GM23338 (cell line): ENCODE results near the gene FBXO47. TPM values are rescaled to one million over a fixed set of nuclear protein-coding genes. Genes with fewer than 3 reads are reported as not detected.

Source experiments
- ATAC-seq: fragments of 200-7000 bp; cut with Tn5 transposase; 3 replicates; pipeline ENCODE4 v1.9.1; 2020
- DNase-seq: peaks from one replicate; pipeline ENCODE4 v3.0.0-alpha.2; 2015; ENCODE audit warnings: low spot score
- H2AFZ ChIP-seq: fragments of 200-600 bp; sonication (generic); 2 replicates; pipeline ENCODE4 v1.8.0; 2016; ENCODE audit warnings: antibody characterized with exemption, mild to moderate bottlenecking, moderate library complexity
- H3F3A ChIP-seq: fragments of 200-600 bp; sonication (generic); replicated peaks from 2 replicates; pipeline ENCODE4 v1.8.0; 2017; ENCODE audit warnings: antibody characterized with exemption, mixed run types, low read depth
- H3K27ac ChIP-seq: fragments of 200-600 bp; sonication (generic); 2 replicates; pipeline ENCODE4 v1.6.1; 2016; ENCODE audit warnings: low read depth
- H3K27me3 ChIP-seq: fragments of 200-600 bp; sonication (generic); 2 replicates; pipeline ENCODE4 v1.8.0; 2016; ENCODE audit warnings: mild to moderate bottlenecking, mixed run types, moderate library complexity; ENCODE audit not compliant: insufficient read depth
- H3K36me3 ChIP-seq: fragments of 200-600 bp; sonication (generic); 2 replicates; pipeline ENCODE4 v1.8.0; 2016; ENCODE audit warnings: mild to moderate bottlenecking; ENCODE audit not compliant: insufficient read depth
- H3K4me1 ChIP-seq: fragments of 200-600 bp; sonication (generic); 2 replicates; pipeline ENCODE4 v1.8.0; 2016; ENCODE audit warnings: mild to moderate bottlenecking, moderate library complexity; ENCODE audit not compliant: insufficient read depth
- H3K4me2 ChIP-seq: fragments of 200-600 bp; sonication (generic); 2 replicates; pipeline ENCODE4 v1.7.1; 2017; ENCODE audit warnings: mixed run types
- H3K4me3 ChIP-seq: fragments of 200-600 bp; sonication (generic); 2 replicates; pipeline ENCODE4 v1.6.1; 2016; ENCODE audit warnings: mixed run types
- H3K79me2 ChIP-seq: fragments of 200-600 bp; sonication (generic); replicated peaks from 2 replicates; pipeline ENCODE4 v1.8.0; 2017; ENCODE audit warnings: mild to moderate bottlenecking; ENCODE audit not compliant: insufficient read depth
- H3K9me2 ChIP-seq: fragments of 200-600 bp; sonication (generic); 2 replicates; pipeline ENCODE4 v1.8.0; 2017; ENCODE audit not compliant: insufficient read depth
- H4K20me1 ChIP-seq: fragments of 200-600 bp; sonication (generic); replicated peaks from 2 replicates; pipeline ENCODE4 v1.8.0; 2017; ENCODE audit warnings: mild to moderate bottlenecking; ENCODE audit not compliant: insufficient read depth
- H3K27ac Mint-ChIP-seq: 2 replicates; pipeline ENCODE4 v1.8.0; 2020; ENCODE audit warnings: inconsistent platforms, mild to moderate bottlenecking, moderate library complexity, mixed read lengths
- H3K27me3 Mint-ChIP-seq: 3 replicates; pipeline ENCODE4 v1.8.0; 2022; ENCODE audit warnings: low read depth, mild to moderate bottlenecking, moderate library complexity, mixed read lengths, inconsistent platforms; ENCODE audit not compliant: insufficient read depth, poor library complexity
- H3K36me3 Mint-ChIP-seq: 3 replicates; pipeline ENCODE4 v1.8.0; 2021; ENCODE audit warnings: low read depth, mild to moderate bottlenecking, inconsistent platforms, moderate library complexity, mixed read lengths
- H3K4me1 Mint-ChIP-seq: 3 replicates; pipeline ENCODE4 v1.8.0; 2020; ENCODE audit warnings: mild to moderate bottlenecking, inconsistent platforms, mixed read lengths
- H3K4me3 Mint-ChIP-seq: 3 replicates; pipeline ENCODE4 v1.8.0; 2021; ENCODE audit warnings: moderate library complexity, mild to moderate bottlenecking, inconsistent platforms, mixed read lengths
- H3K9me3 Mint-ChIP-seq: 3 replicates; pipeline ENCODE4 v1.8.0; 2020; ENCODE audit warnings: moderate library complexity, mild to moderate bottlenecking, inconsistent platforms, mixed read lengths
- CREB1 ChIP-seq: fragments of 250-450 bp; sonication (Bioruptor Pico); IDR thresholded peaks from 2 replicates; pipeline ENCODE4 v1.5.0; 2020; ENCODE audit warnings: low read depth, mild to moderate bottlenecking, moderate library complexity
- ETS1 ChIP-seq: IDR thresholded peaks from 2 replicates; pipeline ENCODE4 v1.6.1; 2016; ENCODE audit warnings: antibody characterized with exemption
- EZH2 ChIP-seq: fragments of 200-600 bp; sonication (generic); IDR thresholded peaks from one replicate; pipeline ENCODE4 v1.8.0; 2017; ENCODE audit warnings: antibody characterized with exemption, mild to moderate bottlenecking, low read depth; ENCODE audit not compliant: unreplicated experiment
- EZH2phosphoT487 ChIP-seq: fragments of 200-600 bp; sonication (generic); IDR thresholded peaks from one replicate; pipeline ENCODE4 v1.8.1; 2018; ENCODE audit warnings: antibody characterized with exemption; ENCODE audit not compliant: unreplicated experiment
- JUNB ChIP-seq: IDR thresholded peaks from one replicate; pipeline ENCODE4 v1.6.1; 2016; ENCODE audit warnings: antibody characterized with exemption; ENCODE audit not compliant: unreplicated experiment
- NANOG ChIP-seq: IDR thresholded peaks from 2 replicates; pipeline ENCODE4 v1.6.1; 2016; ENCODE audit warnings: antibody characterized with exemption, borderline replicate concordance
- POLR2AphosphoS5 ChIP-seq: IDR thresholded peaks from 2 replicates; pipeline ENCODE4 v1.6.1; 2016; ENCODE audit warnings: antibody characterized with exemption, low read depth
- REST ChIP-seq: IDR thresholded peaks from one replicate; pipeline ENCODE4 v1.6.1; 2018; ENCODE audit warnings: antibody characterized with exemption; ENCODE audit not compliant: unreplicated experiment
- STAT1 ChIP-seq: IDR thresholded peaks from one replicate; pipeline ENCODE4 v1.6.1; 2016; ENCODE audit warnings: antibody characterized with exemption; ENCODE audit not compliant: unreplicated experiment
- ZNF114 ChIP-seq: fragments of 250-450 bp; sonication (Bioruptor Pico); IDR thresholded peaks from 2 replicates; pipeline ENCODE4 v1.5.0; 2020; ENCODE audit warnings: mild to moderate bottlenecking, moderate library complexity
- ZNF331 ChIP-seq: fragments of 250-450 bp; sonication (Bioruptor Pico); IDR thresholded peaks from 2 replicates; pipeline ENCODE4 v1.5.0; 2020; ENCODE audit warnings: low read depth, mild to moderate bottlenecking, moderate library complexity
- polyA plus RNA-seq: library from polyadenylated mRNA; unstranded; fragments of >200 nt; fragmentation: Nextera tagmentation; extraction: Ambion mirVana; gene quantifications from 2 replicates; pipeline ENCODE4 v1.2.1, GENCODE V29; 2016
- total RNA-seq: library from RNA; depleted of rRNA; stranded (reverse); fragments of >200 nt; shearing (Covaris generic); gene quantifications from 2 replicates; pipeline ENCODE4 v1.2.3, GENCODE V29; 2014
- TF ChIP-seq, protein P1 (sequence below), 2 experiments: fragments of 200-600 bp in 1 of 2; sonication (generic) in 1 of 2; conservative IDR thresholded peaks; 2 replicates each; pipeline versions ENCODE4 v1.5.1 to v1.6.1; 2016 to 2017; ENCODE audit warnings: antibody characterized with exemption in 2 of 2, low read depth in 2 of 2, mild to moderate bottlenecking in 2 of 2, moderate library complexity in 1 of 2
- TF ChIP-seq, protein P2 (sequence below): fragments of 250-450 bp; sonication (Bioruptor Pico); IDR thresholded peaks from 2 replicates; pipeline ENCODE4 v1.5.0; 2020; ENCODE audit warnings: mild to moderate bottlenecking, moderate library complexity

Gene FBXO47
- total and polyA plus RNA-seq, 2 experiments from 2014 or later, result not detected

GRCh38 chr17:39014795-39015545 lies 47.8 kb upstream of the FBXO47 start:
- H3K9me2 ChIP-seq, result no peaks in the 10 kb centered on the region
- no peaks in the 10 kb centered on the region for H4K20me1 ChIP-seq
- no peak overlapping the region for H3K27ac ChIP-seq
- TF ChIP-seq ETS1, result no peak
- no peak for TF ChIP-seq POLR2AphosphoS5
- TF ChIP-seq, protein P1, sequence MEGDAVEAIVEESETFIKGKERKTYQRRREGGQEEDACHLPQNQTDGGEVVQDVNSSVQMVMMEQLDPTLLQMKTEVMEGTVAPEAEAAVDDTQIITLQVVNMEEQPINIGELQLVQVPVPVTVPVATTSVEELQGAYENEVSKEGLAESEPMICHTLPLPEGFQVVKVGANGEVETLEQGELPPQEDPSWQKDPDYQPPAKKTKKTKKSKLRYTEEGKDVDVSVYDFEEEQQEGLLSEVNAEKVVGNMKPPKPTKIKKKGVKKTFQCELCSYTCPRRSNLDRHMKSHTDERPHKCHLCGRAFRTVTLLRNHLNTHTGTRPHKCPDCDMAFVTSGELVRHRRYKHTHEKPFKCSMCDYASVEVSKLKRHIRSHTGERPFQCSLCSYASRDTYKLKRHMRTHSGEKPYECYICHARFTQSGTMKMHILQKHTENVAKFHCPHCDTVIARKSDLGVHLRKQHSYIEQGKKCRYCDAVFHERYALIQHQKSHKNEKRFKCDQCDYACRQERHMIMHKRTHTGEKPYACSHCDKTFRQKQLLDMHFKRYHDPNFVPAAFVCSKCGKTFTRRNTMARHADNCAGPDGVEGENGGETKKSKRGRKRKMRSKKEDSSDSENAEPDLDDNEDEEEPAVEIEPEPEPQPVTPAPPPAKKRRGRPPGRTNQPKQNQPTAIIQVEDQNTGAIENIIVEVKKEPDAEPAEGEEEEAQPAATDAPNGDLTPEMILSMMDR (conservative IDR thresholded peaks at IDR 0.05; ENCODE audit: low read depth in 2 of 2), result no peak
- TF ChIP-seq REST, result no peak
- no peak for TF ChIP-seq STAT1
- TF ChIP-seq EZH2phosphoT487, result no peak
- TF ChIP-seq CREB1 (CRISPR knock-in tag), result no peak
- no peak for TF ChIP-seq NANOG
- no peak for TF ChIP-seq JUNB
- no peak for TF ChIP-seq ZNF331 (CRISPR knock-in tag)
- TF ChIP-seq, protein P2, sequence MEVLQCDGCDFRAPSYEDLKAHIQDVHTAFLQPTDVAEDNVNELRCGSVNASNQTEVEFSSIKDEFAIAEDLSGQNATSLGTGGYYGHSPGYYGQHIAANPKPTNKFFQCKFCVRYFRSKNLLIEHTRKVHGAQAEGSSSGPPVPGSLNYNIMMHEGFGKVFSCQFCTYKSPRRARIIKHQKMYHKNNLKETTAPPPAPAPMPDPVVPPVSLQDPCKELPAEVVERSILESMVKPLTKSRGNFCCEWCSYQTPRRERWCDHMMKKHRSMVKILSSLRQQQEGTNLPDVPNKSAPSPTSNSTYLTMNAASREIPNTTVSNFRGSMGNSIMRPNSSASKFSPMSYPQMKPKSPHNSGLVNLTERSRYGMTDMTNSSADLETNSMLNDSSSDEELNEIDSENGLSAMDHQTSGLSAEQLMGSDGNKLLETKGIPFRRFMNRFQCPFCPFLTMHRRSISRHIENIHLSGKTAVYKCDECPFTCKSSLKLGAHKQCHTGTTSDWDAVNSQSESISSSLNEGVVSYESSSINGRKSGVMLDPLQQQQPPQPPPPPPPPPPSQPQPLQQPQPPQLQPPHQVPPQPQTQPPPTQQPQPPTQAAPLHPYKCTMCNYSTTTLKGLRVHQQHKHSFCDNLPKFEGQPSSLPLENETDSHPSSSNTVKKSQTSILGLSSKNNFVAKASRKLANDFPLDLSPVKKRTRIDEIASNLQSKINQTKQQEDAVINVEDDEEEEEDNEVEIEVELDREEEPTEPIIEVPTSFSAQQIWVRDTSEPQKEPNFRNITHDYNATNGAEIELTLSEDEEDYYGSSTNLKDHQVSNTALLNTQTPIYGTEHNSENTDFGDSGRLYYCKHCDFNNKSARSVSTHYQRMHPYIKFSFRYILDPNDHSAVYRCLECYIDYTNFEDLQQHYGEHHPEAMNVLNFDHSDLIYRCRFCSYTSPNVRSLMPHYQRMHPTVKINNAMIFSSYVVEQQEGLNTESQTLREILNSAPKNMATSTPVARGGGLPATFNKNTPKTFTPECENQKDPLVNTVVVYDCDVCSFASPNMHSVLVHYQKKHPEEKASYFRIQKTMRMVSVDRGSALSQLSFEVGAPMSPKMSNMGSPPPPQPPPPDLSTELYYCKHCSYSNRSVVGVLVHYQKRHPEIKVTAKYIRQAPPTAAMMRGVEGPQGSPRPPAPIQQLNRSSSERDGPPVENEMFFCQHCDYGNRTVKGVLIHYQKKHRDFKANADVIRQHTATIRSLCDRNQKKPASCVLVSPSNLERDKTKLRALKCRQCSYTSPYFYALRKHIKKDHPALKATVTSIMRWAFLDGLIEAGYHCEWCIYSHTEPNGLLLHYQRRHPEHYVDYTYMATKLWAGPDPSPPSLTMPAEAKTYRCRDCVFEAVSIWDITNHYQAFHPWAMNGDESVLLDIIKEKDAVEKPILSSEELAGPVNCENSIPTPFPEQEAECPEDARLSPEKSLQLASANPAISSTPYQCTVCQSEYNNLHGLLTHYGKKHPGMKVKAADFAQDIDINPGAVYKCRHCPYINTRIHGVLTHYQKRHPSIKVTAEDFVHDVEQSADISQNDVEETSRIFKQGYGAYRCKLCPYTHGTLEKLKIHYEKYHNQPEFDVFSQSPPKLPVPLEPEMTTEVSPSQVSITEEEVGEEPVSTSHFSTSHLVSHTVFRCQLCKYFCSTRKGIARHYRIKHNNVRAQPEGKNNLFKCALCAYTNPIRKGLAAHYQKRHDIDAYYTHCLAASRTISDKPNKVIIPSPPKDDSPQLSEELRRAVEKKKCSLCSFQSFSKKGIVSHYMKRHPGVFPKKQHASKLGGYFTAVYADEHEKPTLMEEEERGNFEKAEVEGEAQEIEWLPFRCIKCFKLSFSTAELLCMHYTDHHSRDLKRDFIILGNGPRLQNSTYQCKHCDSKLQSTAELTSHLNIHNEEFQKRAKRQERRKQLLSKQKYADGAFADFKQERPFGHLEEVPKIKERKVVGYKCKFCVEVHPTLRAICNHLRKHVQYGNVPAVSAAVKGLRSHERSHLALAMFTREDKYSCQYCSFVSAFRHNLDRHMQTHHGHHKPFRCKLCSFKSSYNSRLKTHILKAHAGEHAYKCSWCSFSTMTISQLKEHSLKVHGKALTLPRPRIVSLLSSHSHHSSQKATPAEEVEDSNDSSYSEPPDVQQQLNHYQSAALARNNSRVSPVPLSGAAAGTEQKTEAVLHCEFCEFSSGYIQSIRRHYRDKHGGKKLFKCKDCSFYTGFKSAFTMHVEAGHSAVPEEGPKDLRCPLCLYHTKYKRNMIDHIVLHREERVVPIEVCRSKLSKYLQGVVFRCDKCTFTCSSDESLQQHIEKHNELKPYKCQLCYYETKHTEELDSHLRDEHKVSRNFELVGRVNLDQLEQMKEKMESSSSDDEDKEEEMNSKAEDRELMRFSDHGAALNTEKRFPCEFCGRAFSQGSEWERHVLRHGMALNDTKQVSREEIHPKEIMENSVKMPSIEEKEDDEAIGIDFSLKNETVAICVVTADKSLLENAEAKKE (CRISPR knock-in tag), result no peak
- no peak for TF ChIP-seq EZH2
- TF ChIP-seq ZNF114, result no peak
- no peaks in the 10 kb centered on the region for H3K79me2 ChIP-seq
- Mint-ChIP-seq H3K4me1 (peaks cover 15% of the 10 kb centered on the region; the same call in 2 of the 3 replicates), H3K9me3 (peaks cover 4% of the 10 kb centered on the region; the same call in 1 of the 3 replicates), H3K4me3 (no peak overlapping the region), H3K27ac (peak overlapping the region; percentile 43; the same call in 1 of the 2 replicates), H3K36me3 (no peaks in the 10 kb centered on the region), H3K27me3 (peaks cover 8% of the 10 kb centered on the region)
- H3K36me3 ChIP-seq, result no peaks in the 10 kb centered on the region
- no peaks in the 10 kb centered on the region for H3F3A ChIP-seq
- H3K27me3 ChIP-seq, result no peaks in the 10 kb centered on the region
- H2AFZ ChIP-seq, result peak overlapping the region; percentile 69
- DNase-seq, result no peak
- no peak overlapping the region for H3K4me3 ChIP-seq
- no peak for ATAC-seq
- H3K4me1 ChIP-seq, result peaks cover 22% of the 10 kb centered on the region
- H3K4me2 ChIP-seq, result no peak overlapping the region
